Heart right ventricle (tissue), 16 donors: ENCODE measurements around the gene LILRB3. TPM values are rescaled to one million over a fixed set of nuclear protein-coding genes. Genes with fewer than 3 reads are reported as not detected.
"Not testable (repeated sequence)": the region's sequence is repeated elsewhere in the genome, so short reads cannot be mapped to it uniquely, and the experiment has no call there.

Experiments used
- ATAC-seq, 8 donors: fragments of 200-7000 bp; cut with Tn5 transposase; one replicate each; pipeline ENCODE4 v1.9.1; 2020; ENCODE audit warnings: mild to moderate bottlenecking in 8 of 8, moderate library complexity in 8 of 8, moderate number of reproducible peaks in 1 of 8
- DNase-seq, 2 donors: peaks; one replicate each; pipeline ENCODE4 v3.0.0-alpha.2; 2020
- H3K27ac ChIP-seq, 10 donors: fragments of 200-600 bp; sonication (generic) in 2 of 10; one replicate each; pipeline versions ENCODE4 v1.5.0 to v1.8.0; 2020 to 2022; ENCODE audit warnings: mild to moderate bottlenecking in 3 of 10
- H3K27me3 ChIP-seq, 7 donors: fragments of 200-600 bp; one replicate each; pipeline ENCODE4 v1.8.0; 2021 to 2022; ENCODE audit warnings: mild to moderate bottlenecking in 2 of 7
- H3K36me3 ChIP-seq, 9 donors: fragments of 200-600 bp; sonication (generic) in 1 of 9; one replicate each; pipeline versions ENCODE4 v1.5.0 to v1.8.0; 2020 to 2022; ENCODE audit warnings: mild to moderate bottlenecking in 2 of 9
- H3K4me1 ChIP-seq, 9 donors: fragments of 200-600 bp; sonication (generic) in 1 of 9; one replicate each; pipeline versions ENCODE4 v1.5.0 to v1.8.0; 2020 to 2022; ENCODE audit warnings: mild to moderate bottlenecking in 4 of 9
- H3K4me3 ChIP-seq, 10 donors: fragments of 200-600 bp; sonication (generic) in 2 of 10; one replicate each; pipeline versions ENCODE4 v1.5.0 to v1.8.0; 2020 to 2022; ENCODE audit warnings: mild to moderate bottlenecking in 7 of 10, moderate library complexity in 2 of 10
- H3K9me3 ChIP-seq, 11 donors: fragments of 200-600 bp in 10 of 11; sonication (generic) in 2 of 11; one replicate each; pipeline versions ENCODE4 v1.5.0 to v1.8.0; 2013 to 2022; ENCODE audit warnings: mild to moderate bottlenecking in 2 of 11, control low read depth in 1 of 11, moderate library complexity in 1 of 11
- WGBS, 2 donors: extraction: QIAGEN DNeasy Blood & Tissue Kit; methylation state at CpG; one replicate each; pipeline ENCODE4 v1.1.7; 2013; ENCODE audit warnings: inconsistent platforms in 1 of 2; 5-methylcytosine and 5-hydroxymethylcytosine counted together
- intact Hi-C, 10 donors: fragments of 100-400 bp; cut with DNase I; formaldehyde crosslinking; loops; one replicate each; pipeline versions ENCODE4 v1.11.1 to v1.14.2; 2022
- polyA plus RNA-seq, 2 donors: library from polyadenylated mRNA; stranded (reverse); fragments of 200-250 nt; gene quantifications; one replicate each; pipeline ENCODE4 v1.2.3, GENCODE V29; 2013
- total RNA-seq, 10 donors: library from RNA; stranded (reverse); fragmentation: NEBNext Ultra II Directional in 3 of 10; extraction: Animal tissue kit (Norgen Biotek cat#: 25700) in 3 of 10; gene quantifications; one replicate each; pipeline versions ENCODE4 v1.2.1 to v1.2.4, GENCODE V29; 2021 to 2023
- TF ChIP-seq, protein P1 (sequence below), 9 donors: fragments of 200-600 bp; sonication (generic) in 2 of 9; IDR thresholded peaks; one replicate each; pipeline versions ENCODE4 v1.5.0 to v1.8.0; 2021 to 2022; ENCODE audit warnings: antibody characterized with exemption in 9 of 9, mild to moderate bottlenecking in 5 of 9, moderate library complexity in 1 of 9
- donor health status: Arrhythmogenic right ventricular cardiomyopathy.
- donor health status: ischemic (EF 13 %, LVEDD 7.1; RV severe dilation, severe dysfunction).
- donor health status: healthy with polysubstance abuse.
- donor health status: DM: no; HTN: yes; CAD: no.
- donor health status: DM: no; HTN: no; CAD: no.
- donor health status: ischemic (EF 25% LVEDD 6.9; RV normal size, moderate dysfunction).
- donor health status: ischemic (EF 25% LVEDD 5.7; RV mildly dilated, moderate dysfunction).
- donor health status: healthy.
- donor health status: DM: yes; HTN: yes; CAD: no.
- donor health status: Ischemic cardiomyopathy.
- donor health status: ischemic (EF 35%, LVEDD 5.7; RV mildly dilated, moderate dysfunction).
- donor health status: nonischemic (EF 11% LVEDD 7.7; RV severe dilation, severe dysfunction).
- donor health status: DM: yes; HTN: yes; CAD: no.
- donor health status: PGD.
- donor health status: ischemic (EF 29% LVEDD 5.4; RV normal size, mild dysfunction).
- donor health status: nonischemic (EF 23%, LVEDD 6.1; RV moderate dilation, normal function).

The LILRB3 gene
- total and polyA plus RNA-seq, 12 donors: 0.71 to 18.3 (median 2.3) TPM

DNA sequence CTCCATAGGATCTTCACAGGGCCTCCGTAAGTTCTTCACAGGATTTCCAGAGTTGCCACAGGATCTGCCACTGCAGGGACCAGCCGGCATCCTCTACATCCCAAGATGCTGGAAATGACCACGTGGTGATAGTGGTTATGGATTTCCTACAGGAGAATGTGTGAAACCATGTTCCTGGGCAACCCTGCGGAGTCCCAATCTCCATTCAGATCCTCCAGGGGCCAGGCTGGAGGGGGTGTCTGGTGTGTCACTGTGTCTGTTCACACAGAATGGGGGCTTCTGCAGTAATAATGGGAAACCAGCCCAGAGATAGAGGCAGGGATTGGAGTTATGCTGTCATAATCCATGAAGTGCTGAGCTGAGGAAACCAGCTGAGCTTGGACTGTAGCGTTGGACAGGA lies 11.1 kb upstream of the LILRB3 start:
- H3K9me3 ChIP-seq: peaks cover 0 to 10% (median 0%) of the 10 kb centered on the region in 11 donors
- H3K27ac ChIP-seq: no peak overlapping the region
- intact Hi-C loops: loop anchor here in 3 of 10 donors (5.0 kb wide), 2 partner anchors 62 to 67 kb away; partner anchors contain the start of gene TMC4 (in 1 of the 3)
- H3K4me1 ChIP-seq: peaks cover 0 to 5% (median 0%) of the 10 kb centered on the region in 9 donors
- H3K4me3 ChIP-seq: no peak overlapping the region
- DNase-seq (no peak), ATAC-seq (no peak)
- WGBS, 2 donors: 58 to 83% methylated on average over 5 of the region's 5 CpGs
- H3K27me3 ChIP-seq: peaks cover 0 to 64% (median 26%) of the 10 kb centered on the region in 7 donors
- peaks cover 0 to 7% (median 0%) of the 10 kb centered on the region in 9 donors for H3K36me3 ChIP-seq
- TF ChIP-seq, protein P1, sequence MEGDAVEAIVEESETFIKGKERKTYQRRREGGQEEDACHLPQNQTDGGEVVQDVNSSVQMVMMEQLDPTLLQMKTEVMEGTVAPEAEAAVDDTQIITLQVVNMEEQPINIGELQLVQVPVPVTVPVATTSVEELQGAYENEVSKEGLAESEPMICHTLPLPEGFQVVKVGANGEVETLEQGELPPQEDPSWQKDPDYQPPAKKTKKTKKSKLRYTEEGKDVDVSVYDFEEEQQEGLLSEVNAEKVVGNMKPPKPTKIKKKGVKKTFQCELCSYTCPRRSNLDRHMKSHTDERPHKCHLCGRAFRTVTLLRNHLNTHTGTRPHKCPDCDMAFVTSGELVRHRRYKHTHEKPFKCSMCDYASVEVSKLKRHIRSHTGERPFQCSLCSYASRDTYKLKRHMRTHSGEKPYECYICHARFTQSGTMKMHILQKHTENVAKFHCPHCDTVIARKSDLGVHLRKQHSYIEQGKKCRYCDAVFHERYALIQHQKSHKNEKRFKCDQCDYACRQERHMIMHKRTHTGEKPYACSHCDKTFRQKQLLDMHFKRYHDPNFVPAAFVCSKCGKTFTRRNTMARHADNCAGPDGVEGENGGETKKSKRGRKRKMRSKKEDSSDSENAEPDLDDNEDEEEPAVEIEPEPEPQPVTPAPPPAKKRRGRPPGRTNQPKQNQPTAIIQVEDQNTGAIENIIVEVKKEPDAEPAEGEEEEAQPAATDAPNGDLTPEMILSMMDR (IDR thresholded peaks at IDR 0.05): no peak

DNA sequence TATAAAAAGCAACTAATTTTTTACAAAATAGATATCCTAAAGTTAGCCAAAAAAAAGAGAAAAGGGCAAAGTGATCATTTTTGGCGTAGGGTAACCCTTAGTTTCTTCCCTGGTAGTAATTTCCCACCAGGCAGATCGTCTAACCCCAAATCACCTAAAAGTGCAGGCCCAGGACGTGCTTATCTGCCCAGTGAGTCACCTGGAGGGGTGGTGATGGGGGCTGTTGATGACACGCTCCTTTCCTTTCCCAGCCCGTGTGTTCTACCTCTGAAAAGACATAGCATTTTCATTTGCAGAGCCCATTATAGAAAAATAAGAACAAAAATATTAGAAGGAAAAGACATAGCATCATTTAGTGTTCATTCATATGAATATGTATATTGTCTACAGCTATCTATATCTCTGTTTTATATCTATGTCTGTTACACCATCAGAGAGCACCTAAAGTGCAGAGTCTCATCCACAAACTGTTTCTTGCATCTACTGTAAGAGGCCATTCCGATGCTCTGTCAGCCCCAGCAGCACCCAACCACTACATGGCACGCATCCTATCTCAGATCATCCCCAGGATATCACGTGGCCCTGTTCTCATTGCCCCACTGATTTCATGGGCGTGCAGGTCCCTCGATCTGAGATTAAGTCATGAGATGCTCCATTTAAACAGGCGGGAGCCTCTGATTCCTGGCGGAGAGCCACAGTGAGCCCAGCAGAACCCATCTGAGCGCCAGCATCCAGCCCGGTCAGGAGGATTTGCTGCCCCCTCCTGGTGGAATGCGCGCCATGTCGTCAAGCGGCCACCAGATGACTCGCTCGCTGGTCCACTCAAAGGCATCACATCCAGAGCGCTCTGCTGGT lies 8.5 kb upstream of the LILRB3 start:
- TF ChIP-seq, protein P1 (IDR thresholded peaks at IDR 0.05): peak; percentile 83 to 99 (median 92)
- H3K27me3 ChIP-seq: peaks cover 3 to 68% (median 27%) of the 10 kb centered on the region in 7 donors
- H3K27ac ChIP-seq: no peak overlapping the region
- H3K4me1 ChIP-seq: peaks cover 0 to 5% (median 0%) of the 10 kb centered on the region in 9 donors
- no peak overlapping the region for H3K4me3 ChIP-seq
- WGBS, 2 donors: 17 to 20% methylated on average over 21 of the region's 21 CpGs
- intact Hi-C loops: loop anchor here (1.0 to 5.0 kb wide), 5 partner anchors 59 to 64 kb away; partner anchors contain the start of gene TMC4 (in 1 of the 10)
- ATAC-seq: peak; percentile 87 to 98 (median 94)
- H3K36me3 ChIP-seq: no peaks in the 10 kb centered on the region
- DNase-seq: peak; percentile 87
- peaks cover 0 to 14% (median 0%) of the 10 kb centered on the region in 11 donors for H3K9me3 ChIP-seq

DNA sequence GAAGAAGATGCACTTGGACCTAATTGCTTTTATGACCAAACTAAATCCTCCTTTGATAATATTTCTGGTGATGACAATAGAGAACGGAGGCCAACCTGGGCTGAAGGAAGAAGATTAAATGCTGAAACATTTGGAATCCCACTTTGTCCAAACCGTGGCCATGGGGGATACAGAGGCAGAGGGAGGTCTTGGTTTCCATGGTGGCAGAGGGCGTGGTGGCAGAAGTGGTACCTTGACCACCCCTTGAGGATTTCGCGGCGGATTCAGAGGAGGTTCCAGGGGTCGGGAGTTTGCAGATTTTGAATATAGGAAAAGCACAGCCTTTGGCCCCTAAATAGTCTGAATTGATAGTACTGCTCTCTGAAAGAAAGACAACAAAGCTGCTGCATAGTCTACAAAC lies 7.2 kb upstream of the LILRB3 start:
- H3K4me1 ChIP-seq: peaks cover 0 to 5% (median 0%) of the 10 kb centered on the region in 9 donors
- peaks cover 3 to 64% (median 25%) of the 10 kb centered on the region in 7 donors for H3K27me3 ChIP-seq
- no peak overlapping the region for H3K27ac ChIP-seq
- intact Hi-C loops: loop anchor here in 5 of 10 donors (2.0 to 5.0 kb wide), 4 partner anchors 58 to 63 kb away; partner anchors contain the start of gene TMC4 (in 1 of the 5)
- DNase-seq (no peak), ATAC-seq (no peak)
- TF ChIP-seq, protein P1 (IDR thresholded peaks at IDR 0.05): no peak
- 83 to 88% methylated on average over 7 of the region's 7 CpGs for whole genome bisulfite sequencing, 2 donors
- no peaks in the 10 kb centered on the region for H3K36me3 ChIP-seq
- H3K4me3 ChIP-seq: no peak overlapping the region
- H3K9me3 ChIP-seq: peaks cover 0 to 12% (median 0%) of the 10 kb centered on the region in 11 donors

DNA sequence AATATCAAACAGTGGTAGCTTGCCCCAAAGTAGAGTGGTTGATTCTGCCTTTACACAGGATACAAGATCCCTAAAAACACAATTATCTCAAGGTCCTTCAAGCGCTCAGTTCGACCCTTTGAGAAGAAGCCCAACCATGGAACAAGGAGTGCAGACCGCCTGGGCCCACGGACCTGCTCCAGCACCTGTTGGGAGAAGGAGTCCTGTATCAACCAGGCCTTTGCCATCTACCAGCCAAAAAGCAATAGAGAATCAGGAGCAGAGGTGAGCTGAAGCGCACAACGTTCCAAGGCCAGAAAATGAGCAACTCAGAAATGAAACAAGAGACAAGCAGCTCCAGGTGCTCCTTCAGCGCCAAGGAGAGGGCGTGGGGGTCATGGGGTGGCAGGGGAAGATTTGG lies 6.3 kb upstream of the LILRB3 start:
- Histone ChIP-seq H3K4me1 (peaks cover 0 to 5% (median 0%) of the 10 kb centered on the region in 9 donors), H3K36me3 (no peaks in the 10 kb centered on the region), H3K4me3 (no peak overlapping the region), H3K9me3 (peaks cover 0 to 5% (median 0%) of the 10 kb centered on the region in 11 donors), H3K27ac (no peak overlapping the region), H3K27me3 (peaks cover 3 to 59% (median 22%) of the 10 kb centered on the region in 7 donors)
- intact Hi-C loops: no loop called here
- no peak for ATAC-seq
- DNase-seq: no peak
- TF ChIP-seq, protein P1 (IDR thresholded peaks at IDR 0.05): no peak
- 86 to 88% methylated on average over 8 of the region's 8 CpGs for WGBS, 2 donors

DNA sequence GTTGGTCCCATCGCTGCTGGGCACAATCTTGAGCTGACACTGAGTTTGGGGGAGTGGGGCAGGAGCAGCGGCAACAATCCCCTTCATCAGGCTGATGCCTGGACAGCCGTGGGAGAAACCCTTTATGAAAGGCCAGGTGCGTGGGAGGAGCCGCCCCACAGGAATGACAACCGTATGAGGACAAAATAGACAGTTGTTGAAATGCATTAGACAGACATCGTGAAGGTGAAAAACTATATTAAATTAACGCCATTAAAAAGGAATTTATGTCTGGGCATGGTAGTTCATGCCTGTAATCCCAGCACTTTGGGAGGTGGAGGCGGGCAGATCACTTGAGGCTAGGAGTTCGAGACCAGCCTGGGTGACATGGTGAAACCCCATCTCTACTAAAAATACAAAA lies 1.8 kb upstream of the LILRB3 start:
- H3K27ac ChIP-seq, DNase-seq, H3K9me3 ChIP-seq, intact Hi-C loops, H3K4me3 ChIP-seq, ATAC-seq, H3K36me3 ChIP-seq: not testable (repeated sequence)
- peaks cover 0 to 14% (median 0%) of the 10 kb centered on the region in 9 donors for H3K4me1 ChIP-seq
- WGBS, 2 donors: 75 to 80% methylated on average over 10 of the region's 10 CpGs
- peaks cover 0 to 53% (median 23%) of the 10 kb centered on the region in 7 donors for H3K27me3 ChIP-seq

DNA sequence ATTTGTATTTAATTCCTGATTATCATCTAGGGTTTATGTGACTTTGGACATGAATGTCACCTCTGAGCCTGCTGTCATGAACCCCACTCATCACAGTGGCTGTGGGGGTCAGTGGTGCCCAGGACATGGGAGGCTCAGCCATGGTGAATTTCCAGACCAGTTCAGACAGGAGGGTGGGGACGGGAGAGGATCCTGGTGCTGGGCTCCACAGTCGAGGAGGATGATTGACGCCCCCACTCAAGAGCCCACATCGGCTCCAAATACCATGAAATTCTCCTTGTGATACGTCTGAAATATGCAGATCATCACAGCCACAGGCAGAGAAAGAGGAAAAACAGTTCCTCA lies 1.1 kb upstream of the LILRB3 start:
- WGBS, 2 donors: 38 to 46% methylated on average over 5 of the region's 5 CpGs
- DNase-seq, H3K4me3 ChIP-seq, H3K36me3 ChIP-seq, H3K9me3 ChIP-seq: not testable (repeated sequence)
- Histone ChIP-seq H3K27me3 (peaks cover 0 to 48% (median 23%) of the 10 kb centered on the region in 7 donors), H3K27ac (peak overlapping the region in 1 of 10 donors; percentile 91), H3K4me1 (peaks cover 0 to 14% (median 0%) of the 10 kb centered on the region in 9 donors)
- intact Hi-C loops: loop anchor here in 3 of 10 donors (2.0 kb wide), 2 partner anchors 21 to 23 kb away; no protein-coding TSS in a partner anchor
- peak in 3 of 8 donors; percentile 20 to 44 (median 23) for ATAC-seq
